GM12878 (cell line): Measurements from ENCODE around the gene PLPPR2. TPM values are rescaled to one million over a fixed set of nuclear protein-coding genes. Genes with fewer than 3 reads are reported as not detected.

Experiments used
- ATF3 ChIP-seq: IDR thresholded peaks from 2 replicates; pipeline ENCODE4 v1.6.1; 2011; ENCODE audit warnings: low read depth, mild to moderate bottlenecking, low read length, moderate library complexity, borderline replicate concordance; ENCODE audit errors: extremely low read depth
- FOS ChIP-seq: IDR thresholded peaks from 3 replicates; pipeline ENCODE4 v1.6.1; 2011; ENCODE audit warnings: borderline replicate concordance; ENCODE audit not compliant: insufficient read length; ENCODE audit errors: extremely low read depth
- FOXK2 ChIP-seq: fragments of 450-650 bp; IDR thresholded peaks from 2 replicates; pipeline ENCODE4 v1.6.1; 2017; ENCODE audit warnings: mild to moderate bottlenecking, moderate library complexity
- JUNB ChIP-seq: IDR thresholded peaks from 2 replicates; pipeline ENCODE4 v1.6.1; 2016; ENCODE audit warnings: antibody characterized with exemption, mild to moderate bottlenecking
- JUND ChIP-seq: IDR thresholded peaks from 2 replicates; pipeline ENCODE4 v1.6.1; 2012; ENCODE audit warnings: low read depth, mild to moderate bottlenecking, low read length, improper control_type of control experiment, moderate library complexity
- NBN ChIP-seq: fragments of 450-650 bp; IDR thresholded peaks from 2 replicates; pipeline ENCODE4 v1.6.1; 2016
- RAD51 ChIP-seq: fragments of 450-650 bp; IDR thresholded peaks from 2 replicates; pipeline ENCODE4 v1.6.1; 2016; ENCODE audit warnings: moderate library complexity, mild to moderate bottlenecking, inconsistent platforms
- SUPT20H ChIP-seq: IDR thresholded peaks from 2 replicates; pipeline ENCODE4 v1.6.1; 2011; ENCODE audit warnings: low read depth, mild to moderate bottlenecking, low read length, moderate library complexity, borderline replicate concordance; ENCODE audit not compliant: control insufficient read depth
- TAF1 ChIP-seq: IDR thresholded peaks from 2 replicates; pipeline ENCODE4 v1.6.1; 2011; ENCODE audit warnings: mild to moderate bottlenecking, low read depth, low read length, borderline replicate concordance
- ZNF384 ChIP-seq: IDR thresholded peaks from 2 replicates; pipeline ENCODE4 v1.6.1; 2012; ENCODE audit warnings: low read depth, mild to moderate bottlenecking, low read length, improper control_type of control experiment, borderline replicate concordance
- polyA plus RNA-seq, 11 experiments: library from polyadenylated mRNA; depleted of rRNA in 4 of 11; unstranded in 6 of 11; stranded (reverse) in 5 of 11; fragments of >200 nt; fragmentation: Nextera tagmentation in 4 of 11; fragmentation: Illumina TruSeq in 1 of 11; extraction: Ambion mirVana in 4 of 11; extraction: Trizol in 1 of 11; gene quantifications; 1 replicate in 1 of 11; 2 replicates in 10 of 11; pipeline versions ENCODE4 v1.2.1 to v1.2.3, GENCODE V29; 2011 to 2016; ENCODE audit warnings: inconsistent platforms in 2 of 11, missing spikeins in 2 of 11, low read depth in 1 of 11
- total RNA-seq, 4 experiments: library from RNA; depleted of rRNA in 3 of 4; stranded (reverse); fragments of >200 nt in 3 of 4; fragmentation: Illumina TruSeq in 1 of 4; extraction: Trizol in 1 of 4; gene quantifications; 2 replicates each; pipeline versions ENCODE4 v1.2.1 to v1.2.3, GENCODE V29; 2013 to 2021
- TF ChIP-seq, protein P1 (sequence below): IDR thresholded peaks from 2 replicates; pipeline ENCODE4 v1.6.1; 2012; ENCODE audit warnings: improper control_type of control experiment, low read depth, low read length; ENCODE audit not compliant: insufficient replicate concordance
- TF ChIP-seq, protein P2 (sequence below): fragments of 450-650 bp; IDR thresholded peaks from 2 replicates; pipeline ENCODE4 v1.6.1; 2017; ENCODE audit warnings: mild to moderate bottlenecking, moderate library complexity
- TF ChIP-seq, protein P3 (sequence below): fragments of 150-350 bp; IDR thresholded peaks from 2 replicates; pipeline ENCODE4 v1.6.1; 2016; ENCODE audit warnings: low read depth, low read length
- TF ChIP-seq, protein P4 (sequence below): fragments of 450-650 bp; IDR thresholded peaks from 2 replicates; pipeline ENCODE4 v1.6.1; 2017; ENCODE audit warnings: mild to moderate bottlenecking

Gene PLPPR2
- total and polyA plus RNA-seq, 10 of the 15 experiments (the other 5 are each of a cell fraction or from before 2014, with no cell fraction given) = 0.09 to 2.8 (median 0.70) TPM

DNA sequence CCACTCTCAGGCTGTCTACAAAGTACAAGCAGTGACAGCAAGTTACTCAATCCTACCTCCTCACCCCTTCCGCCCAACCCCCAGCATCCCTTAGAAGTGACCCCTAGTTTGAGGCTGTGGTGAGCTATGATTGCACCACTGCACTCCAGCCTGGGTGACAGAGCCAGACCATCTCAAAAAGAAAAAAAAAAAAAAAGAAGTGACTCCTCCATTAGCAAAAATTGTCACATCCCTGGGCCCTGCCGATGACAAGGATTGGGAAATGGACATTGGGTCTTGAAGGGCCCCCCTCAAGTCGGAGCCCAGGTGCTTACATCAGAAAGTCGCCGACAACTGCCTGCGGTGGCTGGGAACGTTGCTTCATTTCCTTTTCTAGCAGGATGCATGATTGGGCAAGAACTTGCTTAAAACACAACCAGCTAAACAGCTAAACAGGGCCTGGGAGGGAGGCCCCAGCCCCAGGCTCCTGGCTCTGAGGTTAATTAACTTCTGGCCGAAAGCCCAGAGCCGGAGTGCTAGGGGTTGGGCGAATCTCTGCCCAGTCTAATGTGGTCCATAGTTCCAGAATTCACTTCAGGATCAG lies 31.1 kb upstream of the PLPPR2 start (continued):
- TF ChIP-seq, protein P1, sequence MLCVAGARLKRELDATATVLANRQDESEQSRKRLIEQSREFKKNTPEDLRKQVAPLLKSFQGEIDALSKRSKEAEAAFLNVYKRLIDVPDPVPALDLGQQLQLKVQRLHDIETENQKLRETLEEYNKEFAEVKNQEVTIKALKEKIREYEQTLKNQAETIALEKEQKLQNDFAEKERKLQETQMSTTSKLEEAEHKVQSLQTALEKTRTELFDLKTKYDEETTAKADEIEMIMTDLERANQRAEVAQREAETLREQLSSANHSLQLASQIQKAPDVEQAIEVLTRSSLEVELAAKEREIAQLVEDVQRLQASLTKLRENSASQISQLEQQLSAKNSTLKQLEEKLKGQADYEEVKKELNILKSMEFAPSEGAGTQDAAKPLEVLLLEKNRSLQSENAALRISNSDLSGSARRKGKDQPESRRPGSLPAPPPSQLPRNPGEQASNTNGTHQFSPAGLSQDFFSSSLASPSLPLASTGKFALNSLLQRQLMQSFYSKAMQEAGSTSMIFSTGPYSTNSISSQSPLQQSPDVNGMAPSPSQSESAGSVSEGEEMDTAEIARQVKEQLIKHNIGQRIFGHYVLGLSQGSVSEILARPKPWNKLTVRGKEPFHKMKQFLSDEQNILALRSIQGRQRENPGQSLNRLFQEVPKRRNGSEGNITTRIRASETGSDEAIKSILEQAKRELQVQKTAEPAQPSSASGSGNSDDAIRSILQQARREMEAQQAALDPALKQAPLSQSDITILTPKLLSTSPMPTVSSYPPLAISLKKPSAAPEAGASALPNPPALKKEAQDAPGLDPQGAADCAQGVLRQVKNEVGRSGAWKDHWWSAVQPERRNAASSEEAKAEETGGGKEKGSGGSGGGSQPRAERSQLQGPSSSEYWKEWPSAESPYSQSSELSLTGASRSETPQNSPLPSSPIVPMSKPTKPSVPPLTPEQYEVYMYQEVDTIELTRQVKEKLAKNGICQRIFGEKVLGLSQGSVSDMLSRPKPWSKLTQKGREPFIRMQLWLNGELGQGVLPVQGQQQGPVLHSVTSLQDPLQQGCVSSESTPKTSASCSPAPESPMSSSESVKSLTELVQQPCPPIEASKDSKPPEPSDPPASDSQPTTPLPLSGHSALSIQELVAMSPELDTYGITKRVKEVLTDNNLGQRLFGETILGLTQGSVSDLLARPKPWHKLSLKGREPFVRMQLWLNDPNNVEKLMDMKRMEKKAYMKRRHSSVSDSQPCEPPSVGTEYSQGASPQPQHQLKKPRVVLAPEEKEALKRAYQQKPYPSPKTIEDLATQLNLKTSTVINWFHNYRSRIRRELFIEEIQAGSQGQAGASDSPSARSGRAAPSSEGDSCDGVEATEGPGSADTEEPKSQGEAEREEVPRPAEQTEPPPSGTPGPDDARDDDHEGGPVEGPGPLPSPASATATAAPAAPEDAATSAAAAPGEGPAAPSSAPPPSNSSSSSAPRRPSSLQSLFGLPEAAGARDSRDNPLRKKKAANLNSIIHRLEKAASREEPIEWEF = no peak
- TF ChIP-seq, protein P2, sequence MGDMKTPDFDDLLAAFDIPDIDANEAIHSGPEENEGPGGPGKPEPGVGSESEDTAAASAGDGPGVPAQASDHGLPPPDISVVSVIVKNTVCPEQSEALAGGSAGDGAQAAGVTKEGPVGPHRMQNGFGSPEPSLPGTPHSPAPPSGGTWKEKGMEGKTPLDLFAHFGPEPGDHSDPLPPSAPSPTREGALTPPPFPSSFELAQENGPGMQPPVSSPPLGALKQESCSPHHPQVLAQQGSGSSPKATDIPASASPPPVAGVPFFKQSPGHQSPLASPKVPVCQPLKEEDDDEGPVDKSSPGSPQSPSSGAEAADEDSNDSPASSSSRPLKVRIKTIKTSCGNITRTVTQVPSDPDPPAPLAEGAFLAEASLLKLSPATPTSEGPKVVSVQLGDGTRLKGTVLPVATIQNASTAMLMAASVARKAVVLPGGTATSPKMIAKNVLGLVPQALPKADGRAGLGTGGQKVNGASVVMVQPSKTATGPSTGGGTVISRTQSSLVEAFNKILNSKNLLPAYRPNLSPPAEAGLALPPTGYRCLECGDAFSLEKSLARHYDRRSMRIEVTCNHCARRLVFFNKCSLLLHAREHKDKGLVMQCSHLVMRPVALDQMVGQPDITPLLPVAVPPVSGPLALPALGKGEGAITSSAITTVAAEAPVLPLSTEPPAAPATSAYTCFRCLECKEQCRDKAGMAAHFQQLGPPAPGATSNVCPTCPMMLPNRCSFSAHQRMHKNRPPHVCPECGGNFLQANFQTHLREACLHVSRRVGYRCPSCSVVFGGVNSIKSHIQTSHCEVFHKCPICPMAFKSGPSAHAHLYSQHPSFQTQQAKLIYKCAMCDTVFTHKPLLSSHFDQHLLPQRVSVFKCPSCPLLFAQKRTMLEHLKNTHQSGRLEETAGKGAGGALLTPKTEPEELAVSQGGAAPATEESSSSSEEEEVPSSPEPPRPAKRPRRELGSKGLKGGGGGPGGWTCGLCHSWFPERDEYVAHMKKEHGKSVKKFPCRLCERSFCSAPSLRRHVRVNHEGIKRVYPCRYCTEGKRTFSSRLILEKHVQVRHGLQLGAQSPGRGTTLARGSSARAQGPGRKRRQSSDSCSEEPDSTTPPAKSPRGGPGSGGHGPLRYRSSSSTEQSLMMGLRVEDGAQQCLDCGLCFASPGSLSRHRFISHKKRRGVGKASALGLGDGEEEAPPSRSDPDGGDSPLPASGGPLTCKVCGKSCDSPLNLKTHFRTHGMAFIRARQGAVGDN = 0 out of 2 replicates have a peak, but pooled peaks have one; percentile 28
- TF ChIP-seq JUNB (peak; percentile 45; the same call in 1 of the 2 replicates), JUND (no peak), SUPT20H (no peak), TAF1 (no peak), FOS (no peak), NBN (peak; percentile 37; the same call in 1 of the 2 replicates), ZNF384 (peak; percentile 57), ATF3 (no peak), FOXK2 (no peak), RAD51 (no peak)
- TF ChIP-seq, protein P3, sequence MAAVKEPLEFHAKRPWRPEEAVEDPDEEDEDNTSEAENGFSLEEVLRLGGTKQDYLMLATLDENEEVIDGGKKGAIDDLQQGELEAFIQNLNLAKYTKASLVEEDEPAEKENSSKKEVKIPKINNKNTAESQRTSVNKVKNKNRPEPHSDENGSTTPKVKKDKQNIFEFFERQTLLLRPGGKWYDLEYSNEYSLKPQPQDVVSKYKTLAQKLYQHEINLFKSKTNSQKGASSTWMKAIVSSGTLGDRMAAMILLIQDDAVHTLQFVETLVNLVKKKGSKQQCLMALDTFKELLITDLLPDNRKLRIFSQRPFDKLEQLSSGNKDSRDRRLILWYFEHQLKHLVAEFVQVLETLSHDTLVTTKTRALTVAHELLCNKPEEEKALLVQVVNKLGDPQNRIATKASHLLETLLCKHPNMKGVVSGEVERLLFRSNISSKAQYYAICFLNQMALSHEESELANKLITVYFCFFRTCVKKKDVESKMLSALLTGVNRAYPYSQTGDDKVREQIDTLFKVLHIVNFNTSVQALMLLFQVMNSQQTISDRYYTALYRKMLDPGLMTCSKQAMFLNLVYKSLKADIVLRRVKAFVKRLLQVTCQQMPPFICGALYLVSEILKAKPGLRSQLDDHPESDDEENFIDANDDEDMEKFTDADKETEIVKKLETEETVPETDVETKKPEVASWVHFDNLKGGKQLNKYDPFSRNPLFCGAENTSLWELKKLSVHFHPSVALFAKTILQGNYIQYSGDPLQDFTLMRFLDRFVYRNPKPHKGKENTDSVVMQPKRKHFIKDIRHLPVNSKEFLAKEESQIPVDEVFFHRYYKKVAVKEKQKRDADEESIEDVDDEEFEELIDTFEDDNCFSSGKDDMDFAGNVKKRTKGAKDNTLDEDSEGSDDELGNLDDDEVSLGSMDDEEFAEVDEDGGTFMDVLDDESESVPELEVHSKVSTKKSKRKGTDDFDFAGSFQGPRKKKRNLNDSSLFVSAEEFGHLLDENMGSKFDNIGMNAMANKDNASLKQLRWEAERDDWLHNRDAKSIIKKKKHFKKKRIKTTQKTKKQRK = no peak
- TF ChIP-seq, protein P4, sequence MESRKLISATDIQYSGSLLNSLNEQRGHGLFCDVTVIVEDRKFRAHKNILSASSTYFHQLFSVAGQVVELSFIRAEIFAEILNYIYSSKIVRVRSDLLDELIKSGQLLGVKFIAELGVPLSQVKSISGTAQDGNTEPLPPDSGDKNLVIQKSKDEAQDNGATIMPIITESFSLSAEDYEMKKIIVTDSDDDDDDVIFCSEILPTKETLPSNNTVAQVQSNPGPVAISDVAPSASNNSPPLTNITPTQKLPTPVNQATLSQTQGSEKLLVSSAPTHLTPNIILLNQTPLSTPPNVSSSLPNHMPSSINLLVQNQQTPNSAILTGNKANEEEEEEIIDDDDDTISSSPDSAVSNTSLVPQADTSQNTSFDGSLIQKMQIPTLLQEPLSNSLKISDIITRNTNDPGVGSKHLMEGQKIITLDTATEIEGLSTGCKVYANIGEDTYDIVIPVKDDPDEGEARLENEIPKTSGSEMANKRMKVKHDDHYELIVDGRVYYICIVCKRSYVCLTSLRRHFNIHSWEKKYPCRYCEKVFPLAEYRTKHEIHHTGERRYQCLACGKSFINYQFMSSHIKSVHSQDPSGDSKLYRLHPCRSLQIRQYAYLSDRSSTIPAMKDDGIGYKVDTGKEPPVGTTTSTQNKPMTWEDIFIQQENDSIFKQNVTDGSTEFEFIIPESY = no peak
